SK-N-SH treated with all-trans-retinoic acid at 6 μM for 48 hours (cell line): ENCODE results near the gene PPL.

ENCODE experiments used
- ATAC-seq: fragments of 200-7000 bp; cut with Tn5 transposase; 3 replicates; pipeline ENCODE4 v1.9.1; 2020; ENCODE audit warnings: mild to moderate bottlenecking, moderate library complexity
- ARNTL ChIP-seq: fragments of 450-650 bp; formaldehyde crosslinking; IDR thresholded peaks from 2 replicates; pipeline ENCODE4 v1.5.0; 2020; ENCODE audit warnings: low read depth, mild to moderate bottlenecking, moderate library complexity, borderline replicate concordance
- BACH2 ChIP-seq: fragments of 250-450 bp; sonication (Bioruptor Pico); IDR thresholded peaks from 2 replicates; pipeline ENCODE4 v1.9.0; 2021; ENCODE audit warnings: mild to moderate bottlenecking, borderline replicate concordance
- CSDC2 ChIP-seq: fragments of 250-450 bp; sonication (Bioruptor Pico); IDR thresholded peaks from 2 replicates; pipeline ENCODE4 v1.5.0; 2020; ENCODE audit warnings: mild to moderate bottlenecking, moderate library complexity
- GLIS3 ChIP-seq: fragments of 250-450 bp; sonication (Bioruptor Pico); IDR thresholded peaks from 2 replicates; pipeline ENCODE4 v1.5.0; 2020; ENCODE audit warnings: mild to moderate bottlenecking, moderate library complexity
- ISL1 ChIP-seq: fragments of 250-450 bp; sonication (Bioruptor Pico); IDR thresholded peaks from 2 replicates; pipeline ENCODE4 v2.1.2; 2022; ENCODE audit warnings: mild to moderate bottlenecking, moderate library complexity
- OSR1 ChIP-seq: fragments of 250-450 bp; sonication (Bioruptor Pico); IDR thresholded peaks from 2 replicates; pipeline ENCODE4 v1.8.0; 2022; ENCODE audit warnings: moderate library complexity, mild to moderate bottlenecking, inconsistent platforms
- PATZ1 ChIP-seq: fragments of 250-450 bp; sonication (Bioruptor Pico); IDR thresholded peaks from 2 replicates; pipeline ENCODE4 v1.8.0; 2020; ENCODE audit warnings: mild to moderate bottlenecking, moderate library complexity, borderline replicate concordance
- POU6F1 ChIP-seq: fragments of 250-450 bp; sonication (Bioruptor Pico); IDR thresholded peaks from 2 replicates; pipeline ENCODE4 v1.8.0; 2021; ENCODE audit warnings: low read depth, mild to moderate bottlenecking, moderate library complexity, borderline replicate concordance
- PPARA ChIP-seq: fragments of 250-450 bp; sonication (Bioruptor Pico); IDR thresholded peaks from 2 replicates; pipeline ENCODE4 v1.5.0; 2020; ENCODE audit warnings: mild to moderate bottlenecking, borderline replicate concordance
- RARB ChIP-seq: fragments of 250-450 bp; sonication (Bioruptor Pico); IDR thresholded peaks from 2 replicates; pipeline ENCODE4 v1.8.0; 2021; ENCODE audit warnings: mild to moderate bottlenecking, moderate library complexity
- SNAI2 ChIP-seq: fragments of 250-450 bp; sonication (Bioruptor Pico); IDR thresholded peaks from 2 replicates; pipeline ENCODE4 v1.5.0; 2020; ENCODE audit warnings: mild to moderate bottlenecking, moderate library complexity
- TOX ChIP-seq: fragments of 250-450 bp; sonication (Bioruptor Pico); IDR thresholded peaks from 2 replicates; pipeline ENCODE4 v1.8.0; 2021; ENCODE audit warnings: mild to moderate bottlenecking, moderate library complexity, borderline replicate concordance
- ZC3H10 ChIP-seq: fragments of 250-450 bp; sonication (Bioruptor Pico); IDR thresholded peaks from 2 replicates; pipeline ENCODE4 v1.5.1; 2021; ENCODE audit warnings: mild to moderate bottlenecking, moderate library complexity
- ZFP3 ChIP-seq: fragments of 250-450 bp; sonication (Bioruptor Pico); IDR thresholded peaks from 2 replicates; pipeline ENCODE4 v1.5.0; 2020; ENCODE audit warnings: mild to moderate bottlenecking, moderate library complexity
- ZFP30 ChIP-seq: fragments of 450-650 bp; formaldehyde crosslinking; IDR thresholded peaks from 2 replicates; pipeline ENCODE4 v1.5.0; 2022; ENCODE audit warnings: mild to moderate bottlenecking, moderate library complexity
- ZNF565 ChIP-seq: fragments of 450-650 bp; formaldehyde crosslinking; conservative IDR thresholded peaks from 2 replicates; pipeline ENCODE4 v1.5.0; 2020; ENCODE audit warnings: low read depth, mild to moderate bottlenecking, moderate library complexity
- ZNF70 ChIP-seq: fragments of 450-650 bp; formaldehyde crosslinking; IDR thresholded peaks from 2 replicates; pipeline ENCODE4 v1.5.0; 2020; ENCODE audit warnings: mild to moderate bottlenecking, moderate library complexity
- ZNF8 ChIP-seq: fragments of 450-650 bp; formaldehyde crosslinking; IDR thresholded peaks from 2 replicates; pipeline ENCODE4 v1.5.0; 2020; ENCODE audit warnings: mild to moderate bottlenecking, moderate library complexity
- TF ChIP-seq, protein P1 (sequence below): fragments of 250-450 bp; sonication (Bioruptor Pico); IDR thresholded peaks from 2 replicates; pipeline ENCODE4 v1.5.0; 2020; ENCODE audit warnings: mild to moderate bottlenecking, moderate library complexity
- TF ChIP-seq, protein P2 (sequence below): fragments of 250-450 bp; sonication (Bioruptor Pico); IDR thresholded peaks from 2 replicates; pipeline ENCODE4 v1.5.1; 2020; ENCODE audit warnings: low read depth, mild to moderate bottlenecking, moderate library complexity

Gene PPL

GRCh38 chr16:4945560-4946502 is 8.9 kb upstream of the PPL start:
- TF ChIP-seq RARB (CRISPR knock-in tag) (no peak), ZFP3 (CRISPR knock-in tag) (no peak), BACH2 (CRISPR knock-in tag) (no peak), ZC3H10 (CRISPR knock-in tag) (no peak), PATZ1 (CRISPR knock-in tag) (no peak), ARNTL (CRISPR knock-in tag) (no peak), GLIS3 (no peak), ZNF565 (CRISPR knock-in tag) (no peak), TOX (CRISPR knock-in tag) (no peak), PPARA (CRISPR knock-in tag) (no peak), ZNF70 (CRISPR knock-in tag) (no peak), CSDC2 (CRISPR knock-in tag) (no peak), POU6F1 (CRISPR knock-in tag) (no peak), OSR1 (CRISPR knock-in tag) (no peak), ISL1 (CRISPR knock-in tag) (no peak)
- TF ChIP-seq, protein P1, sequence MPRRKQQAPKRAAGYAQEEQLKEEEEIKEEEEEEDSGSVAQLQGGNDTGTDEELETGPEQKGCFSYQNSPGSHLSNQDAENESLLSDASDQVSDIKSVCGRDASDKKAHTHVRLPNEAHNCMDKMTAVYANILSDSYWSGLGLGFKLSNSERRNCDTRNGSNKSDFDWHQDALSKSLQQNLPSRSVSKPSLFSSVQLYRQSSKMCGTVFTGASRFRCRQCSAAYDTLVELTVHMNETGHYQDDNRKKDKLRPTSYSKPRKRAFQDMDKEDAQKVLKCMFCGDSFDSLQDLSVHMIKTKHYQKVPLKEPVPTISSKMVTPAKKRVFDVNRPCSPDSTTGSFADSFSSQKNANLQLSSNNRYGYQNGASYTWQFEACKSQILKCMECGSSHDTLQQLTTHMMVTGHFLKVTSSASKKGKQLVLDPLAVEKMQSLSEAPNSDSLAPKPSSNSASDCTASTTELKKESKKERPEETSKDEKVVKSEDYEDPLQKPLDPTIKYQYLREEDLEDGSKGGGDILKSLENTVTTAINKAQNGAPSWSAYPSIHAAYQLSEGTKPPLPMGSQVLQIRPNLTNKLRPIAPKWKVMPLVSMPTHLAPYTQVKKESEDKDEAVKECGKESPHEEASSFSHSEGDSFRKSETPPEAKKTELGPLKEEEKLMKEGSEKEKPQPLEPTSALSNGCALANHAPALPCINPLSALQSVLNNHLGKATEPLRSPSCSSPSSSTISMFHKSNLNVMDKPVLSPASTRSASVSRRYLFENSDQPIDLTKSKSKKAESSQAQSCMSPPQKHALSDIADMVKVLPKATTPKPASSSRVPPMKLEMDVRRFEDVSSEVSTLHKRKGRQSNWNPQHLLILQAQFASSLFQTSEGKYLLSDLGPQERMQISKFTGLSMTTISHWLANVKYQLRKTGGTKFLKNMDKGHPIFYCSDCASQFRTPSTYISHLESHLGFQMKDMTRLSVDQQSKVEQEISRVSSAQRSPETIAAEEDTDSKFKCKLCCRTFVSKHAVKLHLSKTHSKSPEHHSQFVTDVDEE, result no peak
- TF ChIP-seq, all 23 proteins: peak for 0
- peak; percentile 1; the same call in 1 of the 3 replicates for ATAC-seq

DNA sequence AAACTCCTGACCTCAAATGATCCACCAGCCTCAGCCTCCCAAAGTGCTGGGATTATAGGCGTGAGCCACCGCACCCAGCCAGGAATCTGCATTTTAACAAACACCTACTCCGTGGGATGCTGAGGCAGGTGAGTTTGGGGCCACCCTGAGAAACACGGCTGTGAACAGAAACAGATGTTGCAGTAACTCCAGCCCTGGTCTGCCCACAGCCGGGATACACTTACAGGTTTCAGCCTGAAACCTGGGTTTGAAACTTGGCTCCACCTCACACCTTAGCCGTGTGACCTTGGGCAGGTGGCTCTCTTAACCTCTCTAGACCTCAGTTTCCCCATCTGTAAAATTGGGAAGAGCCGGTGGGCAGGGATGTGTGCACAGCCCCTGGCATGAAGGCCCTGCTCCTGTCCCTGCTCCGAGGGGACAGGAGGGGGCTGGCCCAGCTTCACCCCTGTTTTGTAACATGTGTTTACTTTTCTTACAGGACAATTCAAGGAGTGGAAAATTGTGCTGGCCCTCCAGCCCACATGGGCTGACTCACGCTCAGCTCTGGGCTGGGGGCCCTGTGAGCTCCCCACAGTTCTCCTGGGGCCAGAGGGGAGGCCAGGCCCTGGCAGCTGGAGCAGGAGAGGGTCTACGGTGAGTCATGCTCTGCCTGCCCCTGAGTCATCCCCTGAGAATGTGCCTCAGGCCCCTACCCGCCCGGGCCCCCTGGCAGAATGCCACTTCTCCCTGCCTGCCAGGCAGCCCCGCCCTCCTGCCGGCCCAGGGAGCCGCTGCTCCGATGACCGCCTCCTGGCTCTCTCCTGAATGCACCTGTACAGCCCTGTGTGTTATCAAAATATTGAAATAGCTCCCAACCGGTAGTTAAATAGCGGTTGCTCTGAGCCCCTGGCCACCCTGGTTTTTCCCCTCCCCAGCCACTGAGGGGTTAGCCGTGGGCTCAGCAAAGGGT is 7.7 kb upstream of the PPL start:
- no peak for TF ChIP-seq ARNTL (CRISPR knock-in tag)
- peak; percentile 96; the same call in 1 of the 2 replicates for TF ChIP-seq PATZ1 (CRISPR knock-in tag)
- ATAC-seq, result peak; percentile 85

GRCh38 chr16:4942481-4942880 is 5.5 kb upstream of the PPL start:
- ATAC-seq, result no peak
- TF ChIP-seq, protein P2, sequence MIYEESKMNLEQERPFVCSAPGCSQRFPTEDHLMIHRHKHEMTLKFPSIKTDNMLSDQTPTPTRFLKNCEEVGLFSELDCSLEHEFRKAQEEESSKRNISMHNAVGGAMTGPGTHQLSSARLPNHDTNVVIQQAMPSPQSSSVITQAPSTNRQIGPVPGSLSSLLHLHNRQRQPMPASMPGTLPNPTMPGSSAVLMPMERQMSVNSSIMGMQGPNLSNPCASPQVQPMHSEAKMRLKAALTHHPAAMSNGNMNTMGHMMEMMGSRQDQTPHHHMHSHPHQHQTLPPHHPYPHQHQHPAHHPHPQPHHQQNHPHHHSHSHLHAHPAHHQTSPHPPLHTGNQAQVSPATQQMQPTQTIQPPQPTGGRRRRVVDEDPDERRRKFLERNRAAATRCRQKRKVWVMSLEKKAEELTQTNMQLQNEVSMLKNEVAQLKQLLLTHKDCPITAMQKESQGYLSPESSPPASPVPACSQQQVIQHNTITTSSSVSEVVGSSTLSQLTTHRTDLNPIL, result no peak
- no peak for TF ChIP-seq ZC3H10 (CRISPR knock-in tag)
- TF ChIP-seq BACH2 (CRISPR knock-in tag), result no peak
- TF ChIP-seq PATZ1 (CRISPR knock-in tag), result no peak
- TF ChIP-seq ZNF8 (CRISPR knock-in tag), result no peak
- TF ChIP-seq POU6F1 (CRISPR knock-in tag), result no peak
- no peak for TF ChIP-seq ARNTL (CRISPR knock-in tag)
- no peak for TF ChIP-seq ZFP30 (CRISPR knock-in tag)
- no peak for TF ChIP-seq RARB (CRISPR knock-in tag)
- TF ChIP-seq GLIS3, result no peak
- TF ChIP-seq TOX (CRISPR knock-in tag), result no peak
- no peak for TF ChIP-seq ZNF70 (CRISPR knock-in tag)
- TF ChIP-seq ZFP3 (CRISPR knock-in tag), result no peak
- TF ChIP-seq SNAI2, result no peak
- no peak for TF ChIP-seq ZNF565 (CRISPR knock-in tag)
